Stimulated activated CD4-positive, alpha-beta T cell treated with anti-CD3 and anti-CD28 coated beads, Interleukin-12 subunit alpha, Interleukin-12 subunit beta, amount 100 ng/mL, for 24 hours (primary cell): Measurements from ENCODE around the gene RPAP2.
"Not testable (repeated sequence)": the region's sequence is repeated elsewhere in the genome, so short reads cannot be mapped to it uniquely, and the experiment has no call there.

ENCODE experiments used
- DNase-seq, 2 experiments: peaks; one replicate each; pipeline ENCODE4 v3.0.0-alpha.2; 2020; ENCODE audit warnings: low read depth in 2 of 2

Gene RPAP2

GRCh38 chr1:92376345-92376744 lies 77.5 kb downstream of the RPAP2 start:
- DNase-seq = no peak

- DNase-seq = not testable (repeated sequence)
Measured at GRCh38 chr1:92377991-92378390, 79.1 kb downstream of the RPAP2 start.

GRCh38 chr1:92380867-92381266 lies 82.0 kb downstream of the RPAP2 start:
- no peak for DNase-seq

GRCh38 chr1:92393966-92394365 lies 95.1 kb downstream of the RPAP2 start:
- DNase-seq = not testable (repeated sequence)

- no peak for DNase-seq
Measured at GRCh38 chr1:92398519-92398918, 99.7 kb downstream of the RPAP2 start.

GRCh38 chr1:92399076-92399475 lies 100.2 kb downstream of the RPAP2 start:
- DNase-seq = no peak

GRCh38 chr1:92404661-92405060 lies 105.8 kb downstream of the RPAP2 start:
- DNase-seq = no peak

- no peak for DNase-seq
Measured at GRCh38 chr1:92408825-92409224, 110.0 kb downstream of the RPAP2 start.

GRCh38 chr1:92409946-92410549 lies 111.2 kb downstream of the RPAP2 start:
- DNase-seq = no peak

- peak in 1 of 2 experiments; percentile 8 for DNase-seq
Measured at GRCh38 chr1:92410706-92411105, 111.8 kb downstream of the RPAP2 start.

GRCh38 chr1:92411511-92411910 lies 112.7 kb downstream of the RPAP2 start:
- no peak for DNase-seq

- DNase-seq = no peak
Measured at GRCh38 chr1:92419642-92420041, 120.8 kb downstream of the RPAP2 start.

GRCh38 chr1:92424381-92424780 lies 125.5 kb downstream of the RPAP2 start:
- DNase-seq = no peak

GRCh38 chr1:92425617-92426016 lies 126.8 kb downstream of the RPAP2 start:
- DNase-seq = no peak

GRCh38 chr1:92430030-92430429 lies 131.2 kb downstream of the RPAP2 start:
- no peak for DNase-seq

- DNase-seq = not testable (repeated sequence)
Measured at GRCh38 chr1:92434572-92434971, 135.7 kb downstream of the RPAP2 start.

GRCh38 chr1:92439291-92439690 lies 140.4 kb downstream of the RPAP2 start:
- DNase-seq = no peak

- DNase-seq = no peak
Measured at GRCh38 chr1:92441316-92441696, 142.4 kb downstream of the RPAP2 start.

- no peak for DNase-seq
Measured at GRCh38 chr1:92441697-92442342, 143.0 kb downstream of the RPAP2 start.

GRCh38 chr1:92442351-92442750 lies 143.5 kb downstream of the RPAP2 start:
- DNase-seq = no peak

GRCh38 chr1:92443893-92444292 lies 145.0 kb downstream of the RPAP2 start:
- DNase-seq = no peak

- DNase-seq = no peak
Measured at GRCh38 chr1:92444351-92444750, 145.5 kb downstream of the RPAP2 start.

- DNase-seq = no peak
Measured at GRCh38 chr1:92445865-92446264, 147.0 kb downstream of the RPAP2 start.

GRCh38 chr1:92446546-92446945 lies 147.7 kb downstream of the RPAP2 start:
- DNase-seq = no peak
